Thyroid gland (tissue), 4 donors: ENCODE measurements around the gene CEACAM18. TPM values are rescaled to one million over a fixed set of nuclear protein-coding genes. Genes with fewer than 3 reads are reported as not detected.

ENCODE experiments used
- DNase-seq, 2 donors: peaks; one replicate each; pipeline ENCODE4 v3.0.0-alpha.2; 2019
- H3K27ac ChIP-seq, 3 donors: fragments of 200-600 bp; sonication (generic); 1 replicate in 2 of 3; 2 replicates in 1 of 3; pipeline ENCODE4 v1.5.1; 2016 to 2019; ENCODE audit warnings: mild to moderate bottlenecking in 1 of 3, moderate library complexity in 1 of 3
- H3K27me3 ChIP-seq: fragments of 200-600 bp; sonication (generic); one replicate; pipeline ENCODE4 v1.5.1; 2019
- H3K36me3 ChIP-seq, 2 donors: fragments of 200-600 bp; sonication (generic); one replicate each; pipeline ENCODE4 v1.5.1; 2016 to 2019
- H3K4me1 ChIP-seq, 2 donors: fragments of 200-600 bp; sonication (generic); one replicate each; pipeline ENCODE4 v1.5.1; 2017 to 2019
- H3K4me3 ChIP-seq, 3 donors: fragments of 200-600 bp; sonication (generic); replicated peaks in 1 of 3; 1 replicate in 2 of 3; 2 replicates in 1 of 3; pipeline ENCODE4 v1.5.1; 2016; ENCODE audit warnings: mild to moderate bottlenecking in 1 of 3
- H3K9me3 ChIP-seq: fragments of 200-600 bp; sonication (generic); one replicate; pipeline ENCODE4 v1.5.1; 2017
- CTCF ChIP-seq, 6 experiments: fragments of 200-600 bp in 3 of 6; fragments of 450-650 bp in 3 of 6; sonication (generic) in 3 of 6; IDR thresholded peaks; one replicate each; pipeline ENCODE4 v1.5.1; 2016 to 2019; ENCODE audit warnings: antibody characterized with exemption in 6 of 6, mild to moderate bottlenecking in 2 of 6, inconsistent platforms in 1 of 6, moderate library complexity in 1 of 6
- POLR2A ChIP-seq, 2 donors: fragments of 450-650 bp; IDR thresholded peaks; one replicate each; pipeline ENCODE4 v1.6.1; 2017; ENCODE audit warnings: antibody characterized with exemption in 2 of 2, mild to moderate bottlenecking in 2 of 2, moderate library complexity in 1 of 2
- WGBS, 2 donors: methylation state at CpG; one replicate each; pipeline ENCODE4 v1.1.5; 2017; 5-methylcytosine and 5-hydroxymethylcytosine counted together
- intact Hi-C: fragments of 100-400 bp; cut with DNase I; formaldehyde crosslinking; loops from one replicate; pipeline ENCODE4 v1.15.1; 2023
- total RNA-seq, 4 donors: library from RNA; depleted of rRNA; stranded (reverse); fragments of >200 nt; gene quantifications; one replicate each; pipeline ENCODE4 v1.2.3, GENCODE V29; 2016

Gene CEACAM18
- total RNA-seq, 4 donors from 2014 or later, result not detected

DNA sequence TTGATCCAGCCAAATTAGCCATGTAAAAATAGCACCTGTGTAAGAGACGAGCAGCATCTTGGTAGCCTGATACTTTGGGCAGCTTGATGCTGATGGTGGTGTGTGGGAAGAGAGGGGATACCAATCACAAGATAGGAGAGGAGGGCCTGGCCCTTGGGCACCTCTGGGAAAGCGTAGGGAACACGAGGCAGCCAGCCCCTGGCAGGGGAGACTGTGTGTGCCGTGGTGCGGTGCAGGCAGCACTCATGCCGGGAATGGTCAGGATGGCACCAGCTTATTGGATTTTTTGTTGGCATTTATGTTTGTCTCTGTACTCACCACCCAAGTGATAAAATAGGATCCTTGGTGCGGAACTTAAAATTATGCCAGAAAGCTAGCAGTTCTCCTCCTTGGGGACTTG lies 30.3 kb upstream of the CEACAM18 start:
- Histone ChIP-seq H3K27ac (no peak overlapping the region), H3K36me3 (no peaks in the 10 kb centered on the region), H3K4me3 (no peak overlapping the region), H3K4me1 (no peaks in the 10 kb centered on the region), H3K9me3 (no peaks in the 10 kb centered on the region), H3K27me3 (no peaks in the 10 kb centered on the region)
- no peak for TF ChIP-seq POLR2A (IDR thresholded peaks at IDR 0.05)
- TF ChIP-seq CTCF (IDR thresholded peaks at IDR 0.05), result no peak
- intact Hi-C loops, result no loop called here
- whole genome bisulfite sequencing, 2 donors, result 81 to 85% methylated on average over 7 of the region's 7 CpGs
- no peak for DNase-seq

- Histone ChIP-seq H3K4me3 (no peak overlapping the region), H3K9me3 (no peaks in the 10 kb centered on the region), H3K27me3 (no peaks in the 10 kb centered on the region), H3K27ac (no peak overlapping the region), H3K36me3 (no peaks in the 10 kb centered on the region), H3K4me1 (no peaks in the 10 kb centered on the region)
- 71 to 72% methylated on average over 13 of the region's 13 CpGs for WGBS, 2 donors
- no peak for DNase-seq
- no peak for TF ChIP-seq CTCF (IDR thresholded peaks at IDR 0.05)
- TF ChIP-seq POLR2A (IDR thresholded peaks at IDR 0.05), result no peak
- intact Hi-C loops, result no loop called here
Measured at GRCh38 chr19:51448411-51449016, 29.8 kb upstream of the CEACAM18 start.

DNA sequence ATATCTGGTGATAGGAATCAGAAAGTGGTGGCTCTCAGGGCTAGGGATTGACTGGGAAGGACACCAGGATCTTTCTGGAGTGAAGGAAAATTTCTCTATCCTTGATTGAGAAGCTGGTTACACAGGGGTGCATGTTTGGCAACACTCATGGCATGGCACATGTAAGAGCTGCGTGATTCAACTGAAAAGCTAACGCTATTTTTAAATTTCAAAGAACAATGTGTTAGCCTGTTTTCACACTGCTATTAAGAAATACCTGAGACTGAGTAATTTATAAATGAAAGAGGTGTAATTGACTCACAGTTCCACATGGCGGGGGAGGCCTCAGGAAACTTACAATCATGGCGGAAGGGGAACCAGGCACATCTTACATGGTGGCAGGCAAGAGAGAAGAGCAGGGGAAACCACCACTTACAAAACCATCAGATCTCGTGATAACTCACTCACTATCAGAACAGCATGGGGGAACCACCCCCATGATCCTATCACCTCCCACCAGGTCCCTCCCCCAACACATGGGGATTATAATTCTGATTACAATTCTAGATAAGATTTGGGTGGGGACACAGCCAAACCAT lies 27.5 kb upstream of the CEACAM18 start:
- intact Hi-C loops, result no loop called here

GRCh38 chr19:51456541-51457290 lies 21.6 kb upstream of the CEACAM18 start:
- no peak for DNase-seq
- no peak for TF ChIP-seq CTCF (IDR thresholded peaks at IDR 0.05)
- H3K9me3 ChIP-seq, result no peaks in the 10 kb centered on the region
- H3K4me1 ChIP-seq, result no peaks in the 10 kb centered on the region
- no peak overlapping the region for H3K4me3 ChIP-seq
- intact Hi-C loops, result no loop called here
- no peaks in the 10 kb centered on the region for H3K27me3 ChIP-seq
- no peak overlapping the region for H3K27ac ChIP-seq
- 56 to 69% methylated on average over 11 of the region's 11 CpGs for WGBS, 2 donors
- no peaks in the 10 kb centered on the region for H3K36me3 ChIP-seq

More for the DNA sequence above, 27.5 kb upstream of the CEACAM18 start:
- no peaks in the 10 kb centered on the region for H3K36me3 ChIP-seq
- TF ChIP-seq CTCF (IDR thresholded peaks at IDR 0.05) (no peak), POLR2A (IDR thresholded peaks at IDR 0.05) (no peak)
- no peaks in the 10 kb centered on the region for H3K27me3 ChIP-seq
- 87 to 91% methylated on average over 5 of the region's 5 CpGs for WGBS, 2 donors
- H3K4me3 ChIP-seq, result no peak overlapping the region
- H3K27ac ChIP-seq, result no peak overlapping the region
- DNase-seq, result no peak
- no peaks in the 10 kb centered on the region for H3K9me3 ChIP-seq
- no peaks in the 10 kb centered on the region for H3K4me1 ChIP-seq
